ENCODE data around the gene ETFBKMT.
"Not testable (repeated sequence)": the region's sequence is repeated elsewhere in the genome, so short reads cannot be mapped to it uniquely, and the experiment has no call there.

Gene ETFBKMT

GRCh38 chr12:31712877-31713276 is 53.4 kb downstream of the ETFBKMT start:
- Histone ChIP-seq H2AFZ (ENCODE audit: low read depth, low read length) (no peak overlapping the region), H3K9ac (ENCODE audit: low read depth, low read length) (no peak overlapping the region), H3K27me3 (ENCODE audit: insufficient read depth, low read length, poor library complexity) (no peaks in the 10 kb centered on the region), H3K4me2 (ENCODE audit: insufficient read depth, low read length) (no peak overlapping the region), H3K79me2 (ENCODE audit: insufficient read depth, low read length) (no peaks in the 10 kb centered on the region), H3K4me3 (ENCODE audit: low read depth in 1 of 2, low read length in 2 of 2) (no peak overlapping the region), H4K20me1 (ENCODE audit: insufficient read depth, low read length) (no peaks in the 10 kb centered on the region), H3K4me1 (ENCODE audit: insufficient read depth, low read length) (no peaks in the 10 kb centered on the region), H3K9me3 (ENCODE audit: insufficient read depth, low read length, severe bottlenecking) (peaks cover 6% of the 10 kb centered on the region), H3K27ac (ENCODE audit: low read length) (no peak overlapping the region), H3K36me3 (ENCODE audit: insufficient read depth, low read length) (peaks cover 3% of the 10 kb centered on the region; the same call in 1 of the 2 replicates)
- TF ChIP-seq EZH2 (IDR thresholded peaks at IDR 0.05; ENCODE audit: borderline replicate concordance, low read depth, low read length, severe bottlenecking): no peak
- no peak for TF ChIP-seq CTCF (IDR thresholded peaks at IDR 0.05; ENCODE audit: borderline replicate concordance, extremely low read depth, low read length, poor library complexity, severe bottlenecking)
- DNase-seq: no peak
- no peak for ATAC-seq (ENCODE audit: insufficient read depth, low read depth)

GRCh38 chr12:31714406-31715271 is 55.2 kb downstream of the ETFBKMT start:
- Histone ChIP-seq H3K4me3 (ENCODE audit: low read depth in 1 of 2, low read length in 2 of 2) (no peak overlapping the region), H3K27me3 (ENCODE audit: insufficient read depth, low read length, poor library complexity) (no peaks in the 10 kb centered on the region), H4K20me1 (ENCODE audit: insufficient read depth, low read length) (no peaks in the 10 kb centered on the region), H3K27ac (ENCODE audit: low read length) (no peak overlapping the region), H3K9ac (ENCODE audit: low read depth, low read length) (no peak overlapping the region), H3K4me1 (ENCODE audit: insufficient read depth, low read length) (no peaks in the 10 kb centered on the region), H3K36me3 (ENCODE audit: insufficient read depth, low read length) (peaks cover 9% of the 10 kb centered on the region), H3K9me3 (ENCODE audit: insufficient read depth, low read length, severe bottlenecking) (peaks cover 4% of the 10 kb centered on the region), H2AFZ (ENCODE audit: low read depth, low read length) (no peak overlapping the region), H3K4me2 (ENCODE audit: insufficient read depth, low read length) (no peak overlapping the region), H3K79me2 (ENCODE audit: insufficient read depth, low read length) (no peaks in the 10 kb centered on the region)
- DNase-seq (no peak), ATAC-seq (ENCODE audit: insufficient read depth, low read depth) (no peak)
- TF ChIP-seq CTCF (IDR thresholded peaks at IDR 0.05; ENCODE audit: borderline replicate concordance, extremely low read depth, low read length, poor library complexity, severe bottlenecking): no peak
- TF ChIP-seq EZH2 (IDR thresholded peaks at IDR 0.05; ENCODE audit: borderline replicate concordance, low read depth, low read length, severe bottlenecking): no peak

GRCh38 chr12:31715283-31715825 is 55.9 kb downstream of the ETFBKMT start:
- no peak for DNase-seq
- Histone ChIP-seq H3K27me3 (ENCODE audit: insufficient read depth, low read length, poor library complexity) (no peaks in the 10 kb centered on the region), H3K79me2 (ENCODE audit: insufficient read depth, low read length) (no peaks in the 10 kb centered on the region; the same call in 1 of the 2 replicates), H3K36me3 (ENCODE audit: insufficient read depth, low read length) (peaks cover 9% of the 10 kb centered on the region), H3K4me1 (ENCODE audit: insufficient read depth, low read length) (no peaks in the 10 kb centered on the region), H3K9ac (ENCODE audit: low read depth, low read length) (no peak overlapping the region), H3K4me3 (ENCODE audit: low read depth in 1 of 2, low read length in 2 of 2) (no peak overlapping the region), H3K4me2 (ENCODE audit: insufficient read depth, low read length) (no peak overlapping the region), H3K9me3 (ENCODE audit: insufficient read depth, low read length, severe bottlenecking) (peaks cover 4% of the 10 kb centered on the region), H2AFZ (ENCODE audit: low read depth, low read length) (no peak overlapping the region), H4K20me1 (ENCODE audit: insufficient read depth, low read length) (no peaks in the 10 kb centered on the region), H3K27ac (ENCODE audit: low read length) (no peak overlapping the region)
- ATAC-seq (ENCODE audit: insufficient read depth, low read depth): no peak
- no peak for TF ChIP-seq CTCF (IDR thresholded peaks at IDR 0.05; ENCODE audit: borderline replicate concordance, extremely low read depth, low read length, poor library complexity, severe bottlenecking)
- no peak for TF ChIP-seq EZH2 (IDR thresholded peaks at IDR 0.05; ENCODE audit: borderline replicate concordance, low read depth, low read length, severe bottlenecking)

GRCh38 chr12:31716998-31717397 is 57.5 kb downstream of the ETFBKMT start:
- not testable (repeated sequence) for H3K27me3 ChIP-seq (ENCODE audit: insufficient read depth, low read length, poor library complexity); H3K4me2 ChIP-seq (ENCODE audit: insufficient read depth, low read length); H3K9ac ChIP-seq (ENCODE audit: low read depth, low read length)

GRCh38 chr12:31718542-31719198 is 59.2 kb downstream of the ETFBKMT start:
- not testable (repeated sequence) for H3K27ac ChIP-seq (ENCODE audit: low read length); H3K9me3 ChIP-seq (ENCODE audit: insufficient read depth, low read length, severe bottlenecking); H3K4me3 ChIP-seq (ENCODE audit: low read depth in 1 of 2, low read length in 2 of 2); H3K4me1 ChIP-seq (ENCODE audit: insufficient read depth, low read length); H4K20me1 ChIP-seq (ENCODE audit: insufficient read depth, low read length); DNase-seq; H3K9ac ChIP-seq (ENCODE audit: low read depth, low read length); H3K4me2 ChIP-seq (ENCODE audit: insufficient read depth, low read length); ATAC-seq (ENCODE audit: insufficient read depth, low read depth); H2AFZ ChIP-seq (ENCODE audit: low read depth, low read length); H3K27me3 ChIP-seq (ENCODE audit: insufficient read depth, low read length, poor library complexity); H3K36me3 ChIP-seq (ENCODE audit: insufficient read depth, low read length)
- peaks cover 12% of the 10 kb centered on the region for H3K79me2 ChIP-seq (ENCODE audit: insufficient read depth, low read length)

More at GRCh38 chr12:31716998-31717397, 57.5 kb downstream of the ETFBKMT start:
- H3K79me2 ChIP-seq (ENCODE audit: insufficient read depth, low read length): peaks cover 10% of the 10 kb centered on the region; the same call in 1 of the 2 replicates
- not testable (repeated sequence) for H3K4me1 ChIP-seq (ENCODE audit: insufficient read depth, low read length); H3K9me3 ChIP-seq (ENCODE audit: insufficient read depth, low read length, severe bottlenecking); H2AFZ ChIP-seq (ENCODE audit: low read depth, low read length); H3K27ac ChIP-seq (ENCODE audit: low read length); ATAC-seq (ENCODE audit: insufficient read depth, low read depth); H4K20me1 ChIP-seq (ENCODE audit: insufficient read depth, low read length); H3K4me3 ChIP-seq (ENCODE audit: low read depth in 1 of 2, low read length in 2 of 2); DNase-seq; H3K36me3 ChIP-seq (ENCODE audit: insufficient read depth, low read length)

Data from DND-41 (cell line).